ENCODE data around the gene MAML2. TPM values are rescaled to one million over a fixed set of nuclear protein-coding genes. Genes with fewer than 3 reads are reported as not detected.

The MAML2 gene
- total RNA-seq, 4 donors from 2014 or later: 34.3 to 58.8 (median 56.0) TPM

DNA sequence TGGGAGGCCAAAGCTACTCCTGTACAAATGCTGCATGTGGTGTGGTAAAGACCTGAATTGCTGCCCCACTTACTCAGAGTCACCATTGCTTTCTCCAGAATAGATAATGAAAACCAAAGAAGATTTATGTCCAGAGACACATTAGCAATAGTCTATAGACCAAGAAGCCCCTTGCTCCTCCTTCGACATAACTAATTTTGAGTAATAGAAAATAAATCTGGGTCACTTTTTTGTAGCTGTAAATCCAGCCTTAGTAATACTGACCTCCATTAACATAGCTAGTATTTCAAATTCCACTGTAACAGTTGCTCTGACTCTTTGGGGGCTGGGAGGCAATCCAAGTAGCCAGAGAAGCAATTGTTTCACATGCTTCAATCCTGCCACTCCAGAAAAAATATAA lies 145.9 kb downstream of the MAML2 start:
- TF ChIP-seq, protein P1, sequence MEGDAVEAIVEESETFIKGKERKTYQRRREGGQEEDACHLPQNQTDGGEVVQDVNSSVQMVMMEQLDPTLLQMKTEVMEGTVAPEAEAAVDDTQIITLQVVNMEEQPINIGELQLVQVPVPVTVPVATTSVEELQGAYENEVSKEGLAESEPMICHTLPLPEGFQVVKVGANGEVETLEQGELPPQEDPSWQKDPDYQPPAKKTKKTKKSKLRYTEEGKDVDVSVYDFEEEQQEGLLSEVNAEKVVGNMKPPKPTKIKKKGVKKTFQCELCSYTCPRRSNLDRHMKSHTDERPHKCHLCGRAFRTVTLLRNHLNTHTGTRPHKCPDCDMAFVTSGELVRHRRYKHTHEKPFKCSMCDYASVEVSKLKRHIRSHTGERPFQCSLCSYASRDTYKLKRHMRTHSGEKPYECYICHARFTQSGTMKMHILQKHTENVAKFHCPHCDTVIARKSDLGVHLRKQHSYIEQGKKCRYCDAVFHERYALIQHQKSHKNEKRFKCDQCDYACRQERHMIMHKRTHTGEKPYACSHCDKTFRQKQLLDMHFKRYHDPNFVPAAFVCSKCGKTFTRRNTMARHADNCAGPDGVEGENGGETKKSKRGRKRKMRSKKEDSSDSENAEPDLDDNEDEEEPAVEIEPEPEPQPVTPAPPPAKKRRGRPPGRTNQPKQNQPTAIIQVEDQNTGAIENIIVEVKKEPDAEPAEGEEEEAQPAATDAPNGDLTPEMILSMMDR (IDR thresholded peaks at IDR 0.05; ENCODE audit: low read depth): no peak

DNA sequence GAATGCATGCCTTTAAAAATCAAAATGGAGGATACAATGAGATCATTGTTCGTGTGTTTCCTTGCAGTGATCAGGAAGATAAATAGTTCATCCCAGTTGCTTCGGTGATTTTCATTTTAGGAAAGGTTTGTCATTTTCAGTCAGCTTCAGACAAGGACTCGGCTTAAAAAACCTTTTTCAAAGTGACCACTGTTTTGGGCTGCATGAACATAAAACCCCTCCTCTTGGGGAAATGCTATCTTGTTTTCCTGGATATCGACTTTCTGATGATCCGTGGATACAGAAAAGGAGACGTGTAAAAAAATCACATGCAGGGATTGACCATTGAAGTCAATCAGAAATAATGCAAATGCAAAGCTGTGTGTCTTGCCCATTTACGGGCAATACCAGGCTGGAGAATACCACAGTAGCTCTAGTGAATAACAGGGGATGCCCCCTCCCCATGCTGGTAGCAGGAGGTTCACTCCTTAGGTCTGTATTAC lies 146.8 kb downstream of the MAML2 start:
- TF ChIP-seq, protein P1 (IDR thresholded peaks at IDR 0.05; ENCODE audit: low read depth): no peak

DNA sequence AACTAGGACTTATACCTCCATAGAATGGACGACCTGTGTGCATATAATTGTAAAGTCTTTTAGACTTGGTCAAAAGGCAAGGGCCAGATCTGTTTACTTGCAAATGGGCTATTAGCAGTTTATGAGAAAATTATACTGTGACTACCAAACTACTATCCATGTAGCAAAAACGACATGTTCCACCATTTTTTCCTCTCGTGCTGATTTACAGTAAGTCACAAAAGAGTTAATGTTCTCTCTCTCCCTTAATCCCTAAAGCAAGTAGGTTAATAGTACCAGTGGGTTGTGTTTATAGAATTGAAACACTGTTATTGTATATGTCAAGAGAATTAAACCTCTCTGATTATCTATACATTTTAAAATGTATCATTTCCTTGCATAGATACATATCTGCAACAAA lies 147.3 kb downstream of the MAML2 start:
- TF ChIP-seq, protein P1 (IDR thresholded peaks at IDR 0.05; ENCODE audit: low read depth): no peak

DNA sequence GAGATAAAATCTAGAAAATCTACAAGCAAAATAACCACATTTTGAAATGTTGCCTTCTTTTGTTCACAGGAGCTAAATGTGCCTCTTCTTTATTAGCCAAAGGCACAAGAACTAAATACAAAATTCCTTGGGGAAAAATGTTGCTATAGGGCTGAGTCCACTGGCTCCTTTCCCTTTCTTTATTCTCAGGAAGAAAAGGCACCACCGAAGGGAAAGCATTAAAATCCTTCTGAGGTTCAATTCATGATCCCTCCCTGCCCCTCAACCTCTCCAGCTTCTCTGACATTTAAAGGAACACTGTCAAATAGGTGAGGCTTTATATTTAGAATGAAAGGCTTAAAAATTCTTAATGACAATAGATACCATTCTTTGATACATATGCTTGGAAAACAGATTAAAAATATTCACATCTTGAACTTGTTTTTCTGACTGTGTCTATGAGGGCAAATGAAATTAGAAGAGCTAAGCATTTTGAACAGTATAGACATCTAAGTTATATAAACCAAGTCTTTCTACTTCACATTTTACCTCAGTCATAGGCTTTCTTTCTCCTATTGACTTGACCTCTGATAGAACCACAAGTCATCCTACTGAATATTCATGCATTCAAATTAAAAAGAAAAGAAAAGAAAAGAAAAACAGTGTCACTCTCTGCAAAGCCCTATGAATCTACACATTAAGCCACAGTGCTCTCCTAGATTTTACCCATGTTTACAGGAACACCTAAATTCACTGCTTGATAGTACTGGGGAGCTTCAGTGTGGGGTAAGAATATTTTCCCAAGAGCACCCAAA lies 148.2 kb downstream of the MAML2 start:
- TF ChIP-seq, protein P1 (IDR thresholded peaks at IDR 0.05; ENCODE audit: low read depth): no peak

DNA sequence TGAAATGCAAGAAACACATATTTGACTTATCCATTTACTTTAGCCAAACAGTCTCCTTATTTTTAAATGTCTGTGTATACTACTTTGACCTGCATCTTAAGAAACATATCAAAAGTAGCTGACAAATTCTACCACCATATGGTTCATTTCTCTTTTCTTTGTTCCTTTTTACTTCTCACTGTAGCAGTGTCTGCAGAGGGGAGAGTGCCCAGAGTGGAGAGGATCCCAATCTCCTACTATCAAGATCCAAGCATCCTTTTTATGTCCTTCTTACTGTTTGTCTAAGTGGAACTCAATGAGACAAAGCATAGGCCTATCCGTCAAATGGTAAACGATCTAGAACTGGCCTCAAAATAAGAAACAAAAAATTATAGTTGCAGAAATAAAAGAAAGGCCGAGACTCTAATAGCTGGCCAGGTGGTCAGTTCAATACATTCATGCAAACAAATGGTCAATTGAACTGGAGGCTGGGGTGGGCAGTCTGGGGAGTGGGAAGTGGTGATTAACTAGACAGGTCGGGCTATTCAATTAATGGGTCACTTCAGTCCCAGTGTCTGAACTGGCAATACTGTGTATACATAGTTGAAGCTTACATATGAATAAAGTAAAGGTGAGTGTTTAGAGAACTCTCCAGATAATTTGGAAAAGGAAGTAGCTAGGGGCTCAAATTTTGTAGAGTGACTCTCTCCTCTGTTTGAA lies 149.1 kb downstream of the MAML2 start:
- TF ChIP-seq, protein P1 (IDR thresholded peaks at IDR 0.05; ENCODE audit: low read depth): no peak

DNA sequence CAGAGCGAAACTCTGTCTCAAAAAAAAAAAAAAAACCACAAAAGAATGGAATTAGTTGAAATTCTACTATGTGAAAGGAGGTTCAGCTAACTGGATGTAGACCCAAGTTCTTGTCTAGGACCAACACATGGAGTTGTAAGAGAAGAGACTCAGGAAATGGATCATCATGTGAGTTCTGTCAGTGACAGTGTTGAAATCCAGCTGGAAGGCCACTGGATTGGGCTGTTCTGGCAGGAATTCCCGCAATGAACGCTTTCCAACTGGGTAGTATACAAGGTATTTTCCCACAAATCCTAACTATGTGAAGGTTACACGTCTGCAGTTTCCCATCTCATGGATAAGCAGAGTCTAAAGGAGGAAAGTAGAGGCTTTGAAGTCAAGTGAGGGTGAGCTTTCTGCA lies 151.2 kb downstream of the MAML2 start:
- TF ChIP-seq, protein P1 (IDR thresholded peaks at IDR 0.05; ENCODE audit: low read depth): no peak

DNA sequence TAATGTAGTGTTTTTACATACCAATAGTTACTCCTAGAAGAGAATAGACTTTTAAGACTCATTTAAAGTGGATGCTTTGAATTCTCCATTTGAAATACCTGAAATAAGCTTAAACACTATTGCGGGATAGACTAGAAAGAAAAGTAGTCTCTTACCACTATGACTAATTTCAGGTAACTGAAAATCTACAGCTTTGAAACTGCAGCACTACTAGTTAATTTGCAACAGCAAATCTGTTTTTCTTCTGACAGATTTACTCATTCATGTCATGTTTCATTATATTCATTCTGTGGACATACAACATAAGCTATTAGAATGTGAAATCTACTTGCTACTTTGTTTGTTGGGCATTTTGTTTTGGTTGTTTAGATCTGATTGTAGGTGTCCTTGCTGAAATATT lies 153.6 kb downstream of the MAML2 start:
- TF ChIP-seq, protein P1 (IDR thresholded peaks at IDR 0.05; ENCODE audit: low read depth): no peak
